ENCODE data around the gene COL23A1. TPM values are rescaled to one million over a fixed set of nuclear protein-coding genes. Genes with fewer than 3 reads are reported as not detected.

Gene COL23A1
- total RNA-seq, 1 experiment from 2014 or later: not detected

- POLR2A ChIA-PET (ENCODE audit: low non-redundant PET): no interaction called here
- peaks cover 61% of the 10 kb centered on the region for H3K36me3 ChIP-seq (ENCODE audit: insufficient read depth, low read length, poor library complexity, severe bottlenecking)
These were observed 383.8 kb downstream of the COL23A1 start for GRCh38 chr5:178206166-178207101.

GRCh38 chr5:178205749-178206047 is 384.5 kb downstream of the COL23A1 start:
- no peaks in the 10 kb centered on the region for H3K9me3 ChIP-seq (ENCODE audit: low read depth, low read length, poor library complexity, severe bottlenecking)
- peak overlapping the region; percentile 97 for H3K27ac ChIP-seq (ENCODE audit: low read depth, low read length, poor library complexity, severe bottlenecking)
- DNase-seq (ENCODE audit: low spot score): no peak
- H3K36me3 ChIP-seq (ENCODE audit: insufficient read depth, low read length, poor library complexity, severe bottlenecking): peaks cover 54% of the 10 kb centered on the region
- POLR2A ChIA-PET (ENCODE audit: low non-redundant PET): no interaction called here
- intact Hi-C loops (cut with micrococcal nuclease; ENCODE audit: unreplicated experiment): no loop called here
- H3K27me3 ChIP-seq (replicated peaks; ENCODE audit: insufficient read depth, low read depth, low read length, poor library complexity): no peaks in the 10 kb centered on the region
- CTCF ChIA-PET: no interaction called here
- TF ChIP-seq CTCF (conservative IDR thresholded peaks at IDR 0.05; ENCODE audit: low read depth, low read length) (no peak), EZH2 (IDR thresholded peaks at IDR 0.05; ENCODE audit: borderline replicate concordance, low read depth, low read length, poor library complexity, severe bottlenecking) (no peak)
- BruUV-seq (replicated peaks): no TSS peak
- peaks cover 11% of the 10 kb centered on the region for H3K4me1 ChIP-seq (ENCODE audit: insufficient read depth, low read length, poor library complexity, severe bottlenecking)
- H3K4me3 ChIP-seq (ENCODE audit: low read depth, low read length, poor library complexity, severe bottlenecking): peak overlapping the region; percentile 98

More at GRCh38 chr5:178206166-178207101, 383.8 kb downstream of the COL23A1 start:
- TSS peak; percentile 41 for BruUV-seq (replicated peaks)
- no peaks in the 10 kb centered on the region for H3K27me3 ChIP-seq (replicated peaks; ENCODE audit: insufficient read depth, low read depth, low read length, poor library complexity)
- intact Hi-C loops (cut with micrococcal nuclease; ENCODE audit: unreplicated experiment): no loop called here
- no peak for DNase-seq (ENCODE audit: low spot score)
- CTCF ChIA-PET: no interaction called here
- H3K4me1 ChIP-seq (ENCODE audit: insufficient read depth, low read length, poor library complexity, severe bottlenecking): peaks cover 11% of the 10 kb centered on the region
- H3K9me3 ChIP-seq (ENCODE audit: low read depth, low read length, poor library complexity, severe bottlenecking): no peaks in the 10 kb centered on the region
- no peak for TF ChIP-seq EZH2 (IDR thresholded peaks at IDR 0.05; ENCODE audit: borderline replicate concordance, low read depth, low read length, poor library complexity, severe bottlenecking)
- no peak for TF ChIP-seq CTCF (conservative IDR thresholded peaks at IDR 0.05; ENCODE audit: low read depth, low read length)
- H3K27ac ChIP-seq (ENCODE audit: low read depth, low read length, poor library complexity, severe bottlenecking): peak overlapping the region; percentile 97
- peak overlapping the region; percentile 98 for H3K4me3 ChIP-seq (ENCODE audit: low read depth, low read length, poor library complexity, severe bottlenecking)

GRCh38 chr5:178204935-178205748 is 385.1 kb downstream of the COL23A1 start:
- Histone ChIP-seq H3K4me1 (ENCODE audit: insufficient read depth, low read length, poor library complexity, severe bottlenecking) (peaks cover 11% of the 10 kb centered on the region), H3K4me3 (ENCODE audit: low read depth, low read length, poor library complexity, severe bottlenecking) (peak overlapping the region; percentile 98), H3K27ac (ENCODE audit: low read depth, low read length, poor library complexity, severe bottlenecking) (peak overlapping the region; percentile 97), H3K36me3 (ENCODE audit: insufficient read depth, low read length, poor library complexity, severe bottlenecking) (peaks cover 48% of the 10 kb centered on the region), H3K9me3 (ENCODE audit: low read depth, low read length, poor library complexity, severe bottlenecking) (no peaks in the 10 kb centered on the region), H3K27me3 (replicated peaks; ENCODE audit: insufficient read depth, low read depth, low read length, poor library complexity) (no peaks in the 10 kb centered on the region)
- BruUV-seq (replicated peaks): no TSS peak
- no peak for TF ChIP-seq CTCF (conservative IDR thresholded peaks at IDR 0.05; ENCODE audit: low read depth, low read length)
- TF ChIP-seq EZH2 (IDR thresholded peaks at IDR 0.05; ENCODE audit: borderline replicate concordance, low read depth, low read length, poor library complexity, severe bottlenecking): no peak
- POLR2A ChIA-PET (ENCODE audit: low non-redundant PET): interaction anchor here (0.7 kb wide), 1 partner anchor 894 kb away, joined by 3 read pairs; no protein-coding TSS in a partner anchor
- CTCF ChIA-PET: no interaction called here
- intact Hi-C loops (cut with micrococcal nuclease; ENCODE audit: unreplicated experiment): no loop called here
- peak; percentile 77 for DNase-seq (ENCODE audit: low spot score)
